ENCODE data around the gene CHTF18.

DNA sequence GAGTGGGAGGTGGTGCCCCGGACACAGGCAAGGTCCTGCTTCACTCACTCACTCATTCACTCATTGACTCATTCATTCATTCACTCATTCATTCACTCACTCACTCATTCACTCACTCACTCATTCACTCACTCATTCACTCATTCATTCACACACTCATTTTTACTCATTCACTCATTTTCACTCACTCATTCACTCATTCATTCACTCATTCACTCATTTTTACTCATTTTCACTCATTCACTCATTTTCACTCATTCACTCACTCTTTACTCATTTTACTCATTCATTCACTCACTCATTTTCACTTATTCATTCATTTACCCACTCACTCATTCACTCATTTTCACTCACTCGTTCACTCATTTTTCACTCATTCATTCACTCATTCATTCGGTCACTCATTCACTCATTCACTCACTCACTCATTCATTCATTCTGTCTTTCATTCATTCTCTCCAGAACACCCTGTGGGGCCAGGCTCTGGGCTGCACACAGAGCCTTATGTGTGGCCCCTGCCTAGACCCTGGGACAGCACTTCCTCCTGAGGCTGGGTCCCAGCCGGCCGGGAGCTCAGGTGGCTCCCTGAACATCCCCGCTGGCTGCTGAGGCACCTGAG, 9.4 kb upstream of the CHTF18 start:
- TF ChIP-seq, protein P1, sequence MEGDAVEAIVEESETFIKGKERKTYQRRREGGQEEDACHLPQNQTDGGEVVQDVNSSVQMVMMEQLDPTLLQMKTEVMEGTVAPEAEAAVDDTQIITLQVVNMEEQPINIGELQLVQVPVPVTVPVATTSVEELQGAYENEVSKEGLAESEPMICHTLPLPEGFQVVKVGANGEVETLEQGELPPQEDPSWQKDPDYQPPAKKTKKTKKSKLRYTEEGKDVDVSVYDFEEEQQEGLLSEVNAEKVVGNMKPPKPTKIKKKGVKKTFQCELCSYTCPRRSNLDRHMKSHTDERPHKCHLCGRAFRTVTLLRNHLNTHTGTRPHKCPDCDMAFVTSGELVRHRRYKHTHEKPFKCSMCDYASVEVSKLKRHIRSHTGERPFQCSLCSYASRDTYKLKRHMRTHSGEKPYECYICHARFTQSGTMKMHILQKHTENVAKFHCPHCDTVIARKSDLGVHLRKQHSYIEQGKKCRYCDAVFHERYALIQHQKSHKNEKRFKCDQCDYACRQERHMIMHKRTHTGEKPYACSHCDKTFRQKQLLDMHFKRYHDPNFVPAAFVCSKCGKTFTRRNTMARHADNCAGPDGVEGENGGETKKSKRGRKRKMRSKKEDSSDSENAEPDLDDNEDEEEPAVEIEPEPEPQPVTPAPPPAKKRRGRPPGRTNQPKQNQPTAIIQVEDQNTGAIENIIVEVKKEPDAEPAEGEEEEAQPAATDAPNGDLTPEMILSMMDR (IDR thresholded peaks at IDR 0.05), result no peak
- TF ChIP-seq POLR2A (IDR thresholded peaks at IDR 0.05), result no peak

Measured in right lobe of liver (tissue), 4 donors.